K562 (cell line): ENCODE measurements around the gene ARFGEF2. TPM values are rescaled to one million over a fixed set of nuclear protein-coding genes. Genes with fewer than 3 reads are reported as not detected.

Source experiments
- ATAC-seq: fragments of 200-7000 bp; cut with Tn5 transposase; 3 replicates; pipeline ENCODE4 v1.9.1; 2020; ENCODE audit warnings: moderate library complexity
- BruUV-seq: library from RNA; stranded (reverse); fragments of 400-500 nt; replicated peaks from 2 replicates; lab custom pipeline; 2021; lab: Mats Ljungman, UMichigan
- CTCF ChIA-PET: fragments of 300-600 bp; formaldehyde crosslinking; extraction: SDS; loops from one replicate; lab custom pipeline; 2021; ENCODE audit warnings: low intra/inter-chr PET ratio; lab: Yijun Ruan, JAX
- POLR2A ChIA-PET: fragments of 300-600, 350-650 bp; sonication (Branson Sonifier 250); formaldehyde crosslinking; extraction: SDS; loops from one replicate; lab custom pipeline; 2021; ENCODE audit warnings: antibody characterized with exemption, inconsistent platforms; lab: Yijun Ruan, JAX
- DNase-seq, 4 experiments: peaks; one replicate each; pipeline versions ENCODE4 v3.0.0 to v3.0.0-alpha.2; 2011 to 2018; ENCODE audit warnings: low spot score in 3 of 4, mixed read lengths in 3 of 4; ENCODE audit errors: extremely low read depth in 1 of 4
- FAIRE-seq: peaks from 2 replicates; lab custom pipeline; 2011; peaks lifted over from hg19 to GRCh38; lab: Jason Lieb, UNC
- H2AFZ ChIP-seq: 2 replicates; pipeline ENCODE4 v1.6.0; 2011; ENCODE audit warnings: low read depth, low read length, control low read depth, inconsistent platforms
- H3K27ac ChIP-seq: fragments of 200-600 bp; 3 replicates; pipeline ENCODE4 v1.8.0; 2011; ENCODE audit warnings: low read depth, mild to moderate bottlenecking, control low read depth, inconsistent platforms, low read length, moderate library complexity, mixed read lengths; ENCODE audit errors: extremely low read depth
- H3K27me3 ChIP-seq, 2 experiments: fragments of 300-600 bp in 1 of 2; 2 replicates in 1 of 2; 3 replicates in 1 of 2; pipeline versions ENCODE4 v1.6.0 to v1.8.0; 2011; ENCODE audit warnings: inconsistent platforms in 2 of 2, low read length in 2 of 2, mild to moderate bottlenecking in 1 of 2, mixed read lengths in 1 of 2, moderate library complexity in 1 of 2; ENCODE audit not compliant: control insufficient read depth in 2 of 2, insufficient read depth in 2 of 2
- H3K36me3 ChIP-seq: fragments of 300-600 bp; 3 replicates; pipeline ENCODE4 v1.8.0; 2011; ENCODE audit warnings: mild to moderate bottlenecking, low read length, inconsistent platforms; ENCODE audit not compliant: control insufficient read depth, insufficient read depth
- H3K4me1 ChIP-seq, 2 experiments: fragments of 200-600 bp in 1 of 2; replicated peaks in 1 of 2; 2 replicates in 1 of 2; 3 replicates in 1 of 2; pipeline versions ENCODE4 v1.5.1 to v1.8.0; 2011; ENCODE audit warnings: inconsistent platforms in 2 of 2, low read length in 2 of 2, mild to moderate bottlenecking in 1 of 2, mixed read lengths in 1 of 2, moderate library complexity in 1 of 2; ENCODE audit not compliant: control insufficient read depth in 2 of 2, insufficient read depth in 2 of 2
- H3K4me2 ChIP-seq: 2 replicates; pipeline ENCODE4 v1.6.1; 2011; ENCODE audit warnings: low read length, control low read depth, inconsistent platforms, mixed read lengths; ENCODE audit not compliant: insufficient read depth
- H3K4me3 ChIP-seq: fragments of 200-600 bp; sonication (generic), shearing (Covaris generic); 2 replicates; pipeline ENCODE4 v1.5.1; 2016; ENCODE audit warnings: control low read depth, inconsistent platforms
- H3K79me2 ChIP-seq: fragments of 200-600 bp; 3 replicates; pipeline ENCODE4 v1.8.0; 2011; ENCODE audit warnings: low read length, inconsistent platforms; ENCODE audit not compliant: control insufficient read depth, insufficient read depth
- H3K9ac ChIP-seq, 2 experiments: 2 replicates each; pipeline versions ENCODE4 v1.6.0 to v1.6.1; 2011; ENCODE audit warnings: low read depth in 2 of 2, low read length in 2 of 2, control low read depth in 1 of 2, inconsistent platforms in 1 of 2, mild to moderate bottlenecking in 1 of 2, mixed read lengths in 1 of 2; ENCODE audit not compliant: insufficient read depth in 1 of 2
- H3K9me1 ChIP-seq: one replicate; pipeline ENCODE4 v1.6.0; 2011; ENCODE audit warnings: inconsistent platforms, mild to moderate bottlenecking, low read length, moderate library complexity; ENCODE audit not compliant: control insufficient read depth, insufficient read depth
- H3K9me3 ChIP-seq: replicated peaks from 2 replicates; pipeline ENCODE4 v1.5.1; 2011; ENCODE audit warnings: low read depth, low read length, inconsistent platforms; ENCODE audit not compliant: control insufficient read depth, insufficient read depth
- H4K20me1 ChIP-seq: replicated peaks from 2 replicates; pipeline ENCODE4 v1.6.1; 2011; ENCODE audit warnings: low read length, inconsistent platforms, mixed read lengths; ENCODE audit not compliant: control insufficient read depth, insufficient read depth
- PBX2 ChIP-seq, 2 experiments: IDR thresholded peaks in 1 of 2; conservative IDR thresholded peaks in 1 of 2; 2 replicates each; pipeline ENCODE4 v1.6.1; 2016; ENCODE audit warnings: low read depth in 2 of 2, mild to moderate bottlenecking in 1 of 2, missing compliant biosample characterization in 1 of 2, missing genetic modification characterization in 1 of 2, moderate library complexity in 1 of 2
- PTRF ChIP-seq: fragments of 450-650 bp; IDR thresholded peaks from 2 replicates; pipeline ENCODE4 v1.6.1; 2016; ENCODE audit warnings: mild to moderate bottlenecking, missing genetic modification characterization, missing compliant biosample characterization
- ZNF23 ChIP-seq: fragments of 250-450 bp; sonication (Bioruptor Pico); IDR thresholded peaks from 2 replicates; pipeline ENCODE4 v1.4.0; 2020; ENCODE audit warnings: mild to moderate bottlenecking
- WGBS: fragments of 100-300 bp; shearing (Covaris generic); methylation state at CpG from one replicate; pipeline ENCODE4 v1.1.6; 2016; ENCODE audit warnings: low coverage, mixed read lengths; ENCODE audit not compliant: insufficient coverage; ENCODE audit errors: missing lambda C conversion rate; 5-methylcytosine and 5-hydroxymethylcytosine counted together
- in situ Hi-C: fragments of 300-500 bp; cut with MboI; formaldehyde crosslinking; loops from 4 replicates; pipeline ENCODE4 v1.15.0; 2018; ENCODE audit warnings: inconsistent platforms, mixed read lengths
- intact Hi-C: fragments of 100-400 bp; cut with micrococcal nuclease; formaldehyde crosslinking; loops from 2 replicates; pipeline ENCODE4 v1.14.2; 2022
- polyA plus RNA-seq, 8 experiments: library from polyadenylated mRNA; depleted of rRNA in 4 of 8; stranded (reverse) in 5 of 8; unstranded in 3 of 8; fragments of >200 nt; fragmentation: Nextera tagmentation in 2 of 8; fragmentation: Illumina TruSeq in 1 of 8; extraction: Ambion mirVana in 2 of 8; extraction: Trizol in 1 of 8; gene quantifications; 2 replicates each; pipeline versions ENCODE4 v1.2.1 to v1.2.3, GENCODE V29; 2011 to 2014; ENCODE audit warnings: inconsistent platforms in 1 of 8, missing spikeins in 1 of 8
- total RNA-seq, 7 experiments: library from RNA; depleted of rRNA in 6 of 7; stranded (reverse); fragments of >200 nt in 6 of 7; fragmentation: Illumina TruSeq in 2 of 7; extraction: Trizol in 2 of 7; gene quantifications; 2 replicates each; pipeline versions ENCODE4 v1.2.1 to v1.2.3, GENCODE V29; 2011 to 2021; ENCODE audit warnings: low replicate concordance in 1 of 7

ARFGEF2 gene
- total and polyA plus RNA-seq, 9 of the 15 experiments (the other 6 are each of a cell fraction or from before 2014, with no cell fraction given): 4.2 to 18.8 (median 13.7) TPM

- Histone ChIP-seq H3K36me3 (peaks cover 21% of the 10 kb centered on the region), H3K4me1 (no peaks in the 10 kb centered on the region; a peak in 1 of 5 replicates), H3K27me3 (no peaks in the 10 kb centered on the region), H3K79me2 (peaks cover 28% of the 10 kb centered on the region), H4K20me1 (peaks cover 11% of the 10 kb centered on the region; the same call in 1 of the 2 replicates), H3K9me1 (no peaks in the 10 kb centered on the region), H3K4me3 (no peak overlapping the region), H3K9ac (no peak overlapping the region), H2AFZ (no peak overlapping the region), H3K9me3 (no peaks in the 10 kb centered on the region), H3K4me2 (no peak overlapping the region), H3K27ac (no peak overlapping the region)
- ChIA-PET CTCF (no interaction called here), POLR2A (interaction anchor here (0.8 to 1.3 kb wide), 2 partner anchors 10 to 12 kb away, joined by 3 to 4 read pairs; no protein-coding TSS in a partner anchor)
- WGBS: 84% methylated on average over 5 of the region's 5 CpGs
- intact Hi-C loops (no loop called here), in situ Hi-C loops (no loop called here)
- FAIRE-seq (no peak), DNase-seq (no peak), ATAC-seq (no peak)
- no peak for TF ChIP-seq ZNF23 (CRISPR knock-in tag)
- no peak for TF ChIP-seq PTRF (tag)
- no peak for TF ChIP-seq PBX2 (CRISPR knock-in tag; IDR thresholded peaks at IDR 0.05; ENCODE audit: low read depth)
- no peak for TF ChIP-seq PBX2 (tag; conservative IDR thresholded peaks at IDR 0.05; ENCODE audit: low read depth)
- BruUV-seq: no TSS peak
Observed at GRCh38 chr20:48937674-48938073, 16.2 kb downstream of the ARFGEF2 start.
